ENCODE data around the gene TEKT5.

DNA sequence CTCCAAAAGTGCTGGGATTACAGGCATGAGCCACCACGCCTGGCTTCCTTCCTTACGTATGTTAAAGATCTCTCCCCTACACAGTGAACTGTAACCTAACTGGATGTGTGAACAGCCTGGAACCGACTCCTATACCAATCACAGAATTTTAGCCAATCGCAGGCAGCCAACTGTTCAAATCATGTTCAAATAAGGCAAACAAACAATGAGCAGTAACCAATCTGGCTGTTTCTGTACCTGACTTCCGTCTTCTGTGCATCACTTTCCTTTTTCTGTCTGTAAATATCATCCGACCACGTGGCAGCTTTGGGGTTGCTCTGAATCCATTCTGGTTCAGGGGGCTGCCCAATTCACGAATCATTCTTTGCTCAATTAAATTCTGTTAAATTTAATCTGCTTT is 27.5 kb downstream of the TEKT5 start:
- TF ChIP-seq, protein P1, sequence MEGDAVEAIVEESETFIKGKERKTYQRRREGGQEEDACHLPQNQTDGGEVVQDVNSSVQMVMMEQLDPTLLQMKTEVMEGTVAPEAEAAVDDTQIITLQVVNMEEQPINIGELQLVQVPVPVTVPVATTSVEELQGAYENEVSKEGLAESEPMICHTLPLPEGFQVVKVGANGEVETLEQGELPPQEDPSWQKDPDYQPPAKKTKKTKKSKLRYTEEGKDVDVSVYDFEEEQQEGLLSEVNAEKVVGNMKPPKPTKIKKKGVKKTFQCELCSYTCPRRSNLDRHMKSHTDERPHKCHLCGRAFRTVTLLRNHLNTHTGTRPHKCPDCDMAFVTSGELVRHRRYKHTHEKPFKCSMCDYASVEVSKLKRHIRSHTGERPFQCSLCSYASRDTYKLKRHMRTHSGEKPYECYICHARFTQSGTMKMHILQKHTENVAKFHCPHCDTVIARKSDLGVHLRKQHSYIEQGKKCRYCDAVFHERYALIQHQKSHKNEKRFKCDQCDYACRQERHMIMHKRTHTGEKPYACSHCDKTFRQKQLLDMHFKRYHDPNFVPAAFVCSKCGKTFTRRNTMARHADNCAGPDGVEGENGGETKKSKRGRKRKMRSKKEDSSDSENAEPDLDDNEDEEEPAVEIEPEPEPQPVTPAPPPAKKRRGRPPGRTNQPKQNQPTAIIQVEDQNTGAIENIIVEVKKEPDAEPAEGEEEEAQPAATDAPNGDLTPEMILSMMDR (IDR thresholded peaks at IDR 0.05), result no peak
- no peak for TF ChIP-seq SIN3A (IDR thresholded peaks at IDR 0.05; ENCODE audit: borderline replicate concordance, insufficient read depth, low read depth, low read length)
- TF ChIP-seq, protein P2, sequence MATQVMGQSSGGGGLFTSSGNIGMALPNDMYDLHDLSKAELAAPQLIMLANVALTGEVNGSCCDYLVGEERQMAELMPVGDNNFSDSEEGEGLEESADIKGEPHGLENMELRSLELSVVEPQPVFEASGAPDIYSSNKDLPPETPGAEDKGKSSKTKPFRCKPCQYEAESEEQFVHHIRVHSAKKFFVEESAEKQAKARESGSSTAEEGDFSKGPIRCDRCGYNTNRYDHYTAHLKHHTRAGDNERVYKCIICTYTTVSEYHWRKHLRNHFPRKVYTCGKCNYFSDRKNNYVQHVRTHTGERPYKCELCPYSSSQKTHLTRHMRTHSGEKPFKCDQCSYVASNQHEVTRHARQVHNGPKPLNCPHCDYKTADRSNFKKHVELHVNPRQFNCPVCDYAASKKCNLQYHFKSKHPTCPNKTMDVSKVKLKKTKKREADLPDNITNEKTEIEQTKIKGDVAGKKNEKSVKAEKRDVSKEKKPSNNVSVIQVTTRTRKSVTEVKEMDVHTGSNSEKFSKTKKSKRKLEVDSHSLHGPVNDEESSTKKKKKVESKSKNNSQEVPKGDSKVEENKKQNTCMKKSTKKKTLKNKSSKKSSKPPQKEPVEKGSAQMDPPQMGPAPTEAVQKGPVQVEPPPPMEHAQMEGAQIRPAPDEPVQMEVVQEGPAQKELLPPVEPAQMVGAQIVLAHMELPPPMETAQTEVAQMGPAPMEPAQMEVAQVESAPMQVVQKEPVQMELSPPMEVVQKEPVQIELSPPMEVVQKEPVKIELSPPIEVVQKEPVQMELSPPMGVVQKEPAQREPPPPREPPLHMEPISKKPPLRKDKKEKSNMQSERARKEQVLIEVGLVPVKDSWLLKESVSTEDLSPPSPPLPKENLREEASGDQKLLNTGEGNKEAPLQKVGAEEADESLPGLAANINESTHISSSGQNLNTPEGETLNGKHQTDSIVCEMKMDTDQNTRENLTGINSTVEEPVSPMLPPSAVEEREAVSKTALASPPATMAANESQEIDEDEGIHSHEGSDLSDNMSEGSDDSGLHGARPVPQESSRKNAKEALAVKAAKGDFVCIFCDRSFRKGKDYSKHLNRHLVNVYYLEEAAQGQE (IDR thresholded peaks at IDR 0.05; ENCODE audit: insufficient read depth in 1 of 2, low read depth in 2 of 2, low read length in 1 of 2), result no peak
